ENCODE measurements around the gene MELTF. TPM values are rescaled to one million over a fixed set of nuclear protein-coding genes. Genes with fewer than 3 reads are reported as not detected.

MELTF gene
- total RNA-seq, 2 experiments from 2014 or later, result 3.4 to 3.5 TPM

DNA sequence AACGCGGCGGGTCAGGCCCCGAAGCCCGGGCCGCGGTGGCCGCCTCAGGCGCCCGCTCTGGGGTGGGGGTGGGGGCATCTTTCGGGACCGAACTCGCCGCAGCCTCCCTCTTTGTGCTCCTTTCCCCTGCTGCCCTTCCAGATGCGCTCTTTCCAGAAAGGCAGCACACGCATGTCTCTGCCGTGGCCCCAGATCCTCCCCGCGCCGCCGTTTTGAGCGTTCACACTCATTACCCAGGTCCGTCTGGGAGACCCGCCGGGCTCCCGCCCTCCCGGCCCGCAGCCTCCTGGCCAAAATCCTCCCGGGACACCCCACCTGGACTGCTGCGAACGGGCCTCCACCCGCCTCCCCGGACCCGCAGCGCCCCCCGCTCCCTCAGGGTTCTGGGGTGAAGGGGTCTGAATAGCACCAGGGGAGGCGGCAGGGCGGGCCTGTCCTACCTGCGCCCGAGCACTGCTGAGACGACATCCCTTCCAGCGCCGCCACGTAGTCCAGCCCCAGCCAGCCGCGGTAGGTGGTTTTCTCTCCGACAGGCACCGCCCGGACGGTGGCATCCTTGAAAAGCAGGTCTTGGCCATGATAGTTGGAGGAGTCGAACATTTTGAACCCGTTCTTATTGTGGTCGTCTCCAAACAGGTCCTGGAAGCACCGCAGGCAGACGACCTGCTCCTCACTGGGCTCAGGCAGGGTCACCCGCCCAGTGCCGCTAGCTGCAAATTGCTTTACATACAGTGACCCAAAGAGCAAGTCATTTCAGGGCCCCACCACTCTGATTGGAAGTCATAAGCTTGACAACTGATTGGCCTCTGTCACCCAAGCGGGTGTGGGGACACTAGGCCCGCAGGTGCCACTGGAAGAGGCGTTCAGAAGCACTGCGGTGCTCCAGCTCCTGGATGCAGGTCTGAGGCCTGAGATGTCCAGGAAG, 25.9 kb downstream of the MELTF start:
- CTCF ChIA-PET, result interaction anchor here (0.7 to 4.8 kb wide), 9 partner anchors 24 to 184 kb away, joined by 3 to 50 read pairs (median 3); partner anchors contain the start of genes MELTF and PIGZ
- Mint-ChIP-seq H3K4me1 (ENCODE audit: low read depth) (peaks cover 8% of the 10 kb centered on the region), H3K9me3 (no peaks in the 10 kb centered on the region), H3K36me3 (ENCODE audit: low read depth) (no peaks in the 10 kb centered on the region), H3K4me3 (peak overlapping the region; percentile 70), H3K27me3 (no peaks in the 10 kb centered on the region), H3K27ac (peak overlapping the region; percentile 87)
- ATAC-seq (peak; percentile 18), DNase-seq (peak; percentile 51)
- intact Hi-C loops (cut with micrococcal nuclease), result no loop called here
- POLR2A ChIA-PET, result interaction anchor here (0.6 to 3.6 kb wide), 7 partner anchors 14 to 785 kb away, joined by 3 to 17 read pairs (median 3); partner anchors contain the start of gene MELTF
- TF ChIP-seq, protein P1, sequence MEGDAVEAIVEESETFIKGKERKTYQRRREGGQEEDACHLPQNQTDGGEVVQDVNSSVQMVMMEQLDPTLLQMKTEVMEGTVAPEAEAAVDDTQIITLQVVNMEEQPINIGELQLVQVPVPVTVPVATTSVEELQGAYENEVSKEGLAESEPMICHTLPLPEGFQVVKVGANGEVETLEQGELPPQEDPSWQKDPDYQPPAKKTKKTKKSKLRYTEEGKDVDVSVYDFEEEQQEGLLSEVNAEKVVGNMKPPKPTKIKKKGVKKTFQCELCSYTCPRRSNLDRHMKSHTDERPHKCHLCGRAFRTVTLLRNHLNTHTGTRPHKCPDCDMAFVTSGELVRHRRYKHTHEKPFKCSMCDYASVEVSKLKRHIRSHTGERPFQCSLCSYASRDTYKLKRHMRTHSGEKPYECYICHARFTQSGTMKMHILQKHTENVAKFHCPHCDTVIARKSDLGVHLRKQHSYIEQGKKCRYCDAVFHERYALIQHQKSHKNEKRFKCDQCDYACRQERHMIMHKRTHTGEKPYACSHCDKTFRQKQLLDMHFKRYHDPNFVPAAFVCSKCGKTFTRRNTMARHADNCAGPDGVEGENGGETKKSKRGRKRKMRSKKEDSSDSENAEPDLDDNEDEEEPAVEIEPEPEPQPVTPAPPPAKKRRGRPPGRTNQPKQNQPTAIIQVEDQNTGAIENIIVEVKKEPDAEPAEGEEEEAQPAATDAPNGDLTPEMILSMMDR (IDR thresholded peaks at IDR 0.05), result no peak

DNA sequence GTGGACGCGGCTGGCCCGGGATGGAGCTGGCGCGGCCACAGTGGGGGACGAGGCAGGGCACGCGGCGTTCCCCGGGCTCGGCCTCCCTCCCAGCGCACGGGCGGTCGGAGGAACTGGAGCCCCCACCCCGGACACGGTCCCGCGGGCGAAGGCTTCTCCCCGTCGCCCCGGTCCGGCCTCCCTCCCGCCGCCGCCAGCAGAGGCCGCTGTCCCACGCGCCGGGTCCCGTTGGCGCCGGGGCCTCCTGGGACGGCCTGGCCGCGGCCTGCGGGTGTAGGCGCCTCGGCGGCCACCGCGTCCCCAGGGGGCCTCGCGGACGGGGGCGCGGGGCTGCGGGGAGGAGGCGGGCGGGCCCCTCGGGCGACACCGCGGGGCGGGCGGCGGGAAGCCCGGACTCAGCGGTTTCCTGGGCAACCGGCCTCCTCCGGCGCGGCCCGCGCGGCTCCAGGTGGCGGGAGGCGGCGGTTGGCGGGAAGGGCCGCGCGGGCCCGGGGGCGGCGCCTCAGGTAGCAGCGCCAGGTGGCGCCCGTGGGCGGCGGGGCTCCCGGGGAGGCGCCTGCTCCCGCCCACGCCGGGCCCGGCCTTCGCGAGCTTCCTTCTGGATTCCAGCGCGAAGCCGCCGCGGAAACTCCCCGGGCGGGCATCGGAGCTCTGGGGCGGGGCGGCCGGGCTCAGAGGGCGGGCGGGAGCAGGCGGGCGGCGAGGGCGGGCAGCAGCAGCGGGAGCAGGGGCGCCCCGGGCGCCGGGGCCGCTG, 26.7 kb downstream of the MELTF start:
- ChIA-PET POLR2A (interaction anchor here (0.6 to 3.6 kb wide), 3 partner anchors 14 to 285 kb away, joined by 3 to 17 read pairs (median 3); partner anchors contain the start of gene MELTF), CTCF (interaction anchor here (0.7 to 4.8 kb wide), 8 partner anchors 25 to 185 kb away, joined by 3 to 50 read pairs (median 4); partner anchors contain the start of gene MELTF)
- Mint-ChIP-seq H3K4me3 (no peak overlapping the region), H3K36me3 (ENCODE audit: low read depth) (no peaks in the 10 kb centered on the region), H3K4me1 (ENCODE audit: low read depth) (peaks cover 8% of the 10 kb centered on the region), H3K9me3 (no peaks in the 10 kb centered on the region), H3K27ac (no peak overlapping the region), H3K27me3 (no peaks in the 10 kb centered on the region)
- TF ChIP-seq, protein P1 (IDR thresholded peaks at IDR 0.05), result peak; percentile 76
- DNase-seq (peak; percentile 82), ATAC-seq (peak; percentile 80)
- intact Hi-C loops (cut with micrococcal nuclease), result no loop called here

DNA sequence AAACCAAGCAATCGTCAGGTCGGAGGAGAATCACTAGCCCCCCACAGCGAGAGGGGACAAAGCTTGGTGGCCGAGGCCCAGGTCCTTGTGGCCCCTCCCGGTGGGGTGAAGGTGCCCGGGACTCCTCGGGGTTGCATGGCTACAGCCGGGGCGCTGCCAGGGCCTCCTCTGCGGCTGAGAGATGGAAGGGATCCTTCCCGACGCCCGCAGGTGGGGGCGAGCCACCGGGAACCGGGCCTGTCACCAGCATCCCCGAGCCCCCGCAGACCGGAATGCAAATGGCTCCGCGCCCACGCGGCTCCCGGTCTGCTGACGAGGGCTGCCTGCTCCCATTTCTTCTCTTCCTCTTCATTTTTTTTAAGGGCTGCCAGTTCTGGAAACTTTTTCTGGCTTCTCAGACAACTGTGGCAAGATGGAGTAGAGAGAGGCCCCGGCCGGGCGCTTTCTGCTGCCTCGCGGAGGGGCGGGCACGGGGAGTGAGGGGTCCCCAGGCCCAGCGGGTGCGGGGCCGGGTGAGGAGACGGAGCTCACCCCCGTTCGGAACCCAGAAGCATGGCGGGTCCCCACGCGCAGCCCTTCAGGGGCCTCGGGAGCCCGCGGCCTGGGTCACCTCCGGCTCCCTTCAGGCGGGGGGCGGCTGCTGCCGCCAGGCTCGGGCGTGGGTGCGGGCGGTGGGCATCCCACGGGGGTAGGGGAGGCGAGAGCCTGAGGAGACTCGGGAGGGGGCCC, 27.5 kb downstream of the MELTF start:
- Mint-ChIP-seq H3K4me3 (peak overlapping the region; percentile 36), H3K9me3 (no peaks in the 10 kb centered on the region), H3K27ac (peak overlapping the region; percentile 65), H3K27me3 (no peaks in the 10 kb centered on the region), H3K4me1 (ENCODE audit: low read depth) (peaks cover 8% of the 10 kb centered on the region), H3K36me3 (ENCODE audit: low read depth) (no peaks in the 10 kb centered on the region)
- intact Hi-C loops (cut with micrococcal nuclease), result no loop called here
- CTCF ChIA-PET, result interaction anchor here (1.5 to 4.8 kb wide), 3 partner anchors 28 to 185 kb away, joined by 4 to 50 read pairs (median 5); partner anchors contain the start of gene MELTF
- POLR2A ChIA-PET, result interaction anchor here (1.2 to 3.6 kb wide), 2 partner anchors 15 to 27 kb away, joined by 3 to 17 read pairs; partner anchors contain the start of gene MELTF
- no peak for DNase-seq
- ATAC-seq, result peak; percentile 5
- TF ChIP-seq, protein P1 (IDR thresholded peaks at IDR 0.05), result no peak

DNA sequence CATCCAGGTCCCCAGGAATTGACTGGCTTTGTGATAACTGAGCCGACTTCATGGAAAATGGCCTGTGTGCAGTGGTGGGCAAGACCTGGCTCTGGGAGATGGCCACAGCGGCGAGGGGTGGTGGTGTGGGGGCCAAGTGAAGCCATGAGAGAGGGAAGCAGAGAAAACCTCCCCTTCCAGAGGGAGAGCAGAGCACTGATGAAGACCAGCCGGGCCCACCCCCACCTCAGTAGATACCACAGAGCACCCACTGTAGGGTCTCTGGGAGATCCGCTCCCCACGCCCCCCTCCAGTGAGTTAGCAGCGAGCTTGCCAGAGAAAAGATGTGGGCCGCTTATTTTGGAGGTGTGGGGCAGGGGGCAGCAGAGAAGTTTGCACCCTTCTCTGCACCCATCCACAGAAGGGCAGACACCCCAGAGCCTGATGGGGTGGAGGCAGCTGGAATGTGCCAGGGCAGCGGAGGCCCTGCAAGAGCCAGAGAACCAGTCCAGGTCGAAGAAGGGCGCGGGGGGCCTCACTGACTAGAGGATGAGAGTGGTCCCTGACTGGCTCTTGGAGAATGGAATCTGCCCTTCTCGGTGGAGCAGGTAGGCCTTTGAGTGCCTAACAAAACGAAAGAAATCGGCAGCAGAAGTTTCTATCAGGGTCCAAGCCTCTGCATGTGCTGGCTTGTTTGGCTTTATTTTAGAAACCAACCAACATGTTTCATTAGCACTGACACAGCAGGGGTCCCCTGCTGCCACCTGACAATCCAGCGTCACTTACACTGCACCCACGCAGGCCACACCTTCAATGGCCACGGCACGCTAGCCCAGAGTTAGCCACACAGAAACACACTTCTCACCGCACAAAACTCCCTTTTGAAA, 28.3 kb downstream of the MELTF start:
- no peaks in the 10 kb centered on the region for H3K36me3 Mint-ChIP-seq (ENCODE audit: low read depth)
- TF ChIP-seq, protein P1 (IDR thresholded peaks at IDR 0.05), result no peak
- H3K4me3 Mint-ChIP-seq, result peak overlapping the region; percentile 36
- no peak for ATAC-seq
- no peaks in the 10 kb centered on the region for H3K9me3 Mint-ChIP-seq
- no peak for DNase-seq
- intact Hi-C loops (cut with micrococcal nuclease), result no loop called here
- ChIA-PET POLR2A (no interaction called here), CTCF (interaction anchor here (1.5 kb wide), 1 partner anchor 186 kb away, joined by 4 read pairs; no protein-coding TSS in a partner anchor)
- peaks cover 8% of the 10 kb centered on the region for H3K4me1 Mint-ChIP-seq (ENCODE audit: low read depth)
- H3K27ac Mint-ChIP-seq, result peak overlapping the region; percentile 65
- H3K27me3 Mint-ChIP-seq, result no peaks in the 10 kb centered on the region
